IMR-90 (cell line): ENCODE measurements around the gene WDFY1. TPM values are rescaled to one million over a fixed set of nuclear protein-coding genes. Genes with fewer than 3 reads are reported as not detected.

ENCODE experiments used
- ATAC-seq: fragments of 200-7000 bp; cut with Tn5 transposase; 2 replicates; pipeline ENCODE4 v1.9.1; 2020; ENCODE audit warnings: low read depth, mild to moderate bottlenecking, moderate library complexity
- BruUV-seq: library from RNA; stranded (reverse); fragments of 400-500 nt; replicated peaks from 2 replicates; lab custom pipeline; 2021; lab: Mats Ljungman, UMichigan
- CTCF ChIA-PET: fragments of 300-600 bp; formaldehyde crosslinking; extraction: SDS; loops from one replicate; lab custom pipeline; 2021; ENCODE audit warnings: antibody characterized with exemption; lab: Yijun Ruan, JAX
- POLR2A ChIA-PET: fragments of 300-600 bp; sonication (Branson Sonifier 250); formaldehyde crosslinking; loops from one replicate; lab custom pipeline; 2022; ENCODE audit warnings: antibody characterized with exemption; ENCODE audit not compliant: unreplicated experiment; lab: Charles Lee
- DNase-seq: peaks from one replicate; pipeline ENCODE4 v3.0.0; 2013
- H2AFZ ChIP-seq: replicated peaks from 2 replicates; pipeline ENCODE3; 2013; ENCODE audit warnings: low read length, mild to moderate bottlenecking; ENCODE audit not compliant: poor library complexity
- H2AK5ac ChIP-seq: 2 replicates; pipeline ENCODE4 v1.6.1; 2013; ENCODE audit warnings: low read depth, low read length, inconsistent platforms
- H2AK9ac ChIP-seq: replicated peaks from 2 replicates; pipeline ENCODE3; 2013; ENCODE audit warnings: mild to moderate bottlenecking, low read depth, low read length, moderate library complexity; ENCODE audit not compliant: poor library complexity
- H2BK120ac ChIP-seq: 2 replicates; pipeline ENCODE4 v1.6.1; 2013; ENCODE audit warnings: low read depth, low read length, inconsistent platforms
- H2BK15ac ChIP-seq: 3 replicates; pipeline ENCODE4 v1.6.1; 2013; ENCODE audit warnings: low read depth, low read length, inconsistent platforms
- H2BK20ac ChIP-seq: 2 replicates; pipeline ENCODE4 v1.6.1; 2013; ENCODE audit warnings: low read depth, mild to moderate bottlenecking, inconsistent platforms, low read length, moderate library complexity
- H2BK5ac ChIP-seq: 2 replicates; pipeline ENCODE4 v1.6.1; 2013; ENCODE audit warnings: mild to moderate bottlenecking, low read depth, low read length, inconsistent platforms; ENCODE audit not compliant: poor library complexity, severe bottlenecking
- H3K14ac ChIP-seq: replicated peaks from 2 replicates; pipeline ENCODE4 v1.6.1; 2013; ENCODE audit warnings: low read depth, low read length, inconsistent platforms
- H3K18ac ChIP-seq: 2 replicates; pipeline ENCODE4 v1.6.1; 2013; ENCODE audit warnings: low read depth, low read length, control low read depth
- H3K23ac ChIP-seq: 2 replicates; pipeline ENCODE4 v1.6.1; 2013; ENCODE audit warnings: low read depth, low read length, inconsistent platforms
- H3K27ac ChIP-seq: 2 replicates; pipeline ENCODE4 v1.5.1; 2013; ENCODE audit warnings: mild to moderate bottlenecking, control low read depth, low read length; ENCODE audit not compliant: insufficient read depth
- H3K27me3 ChIP-seq: 2 replicates; pipeline ENCODE4 v1.6.1; 2013; ENCODE audit warnings: low read length; ENCODE audit not compliant: control insufficient read depth, insufficient read depth
- H3K36me3 ChIP-seq: 2 replicates; pipeline ENCODE4 v1.6.1; 2013; ENCODE audit warnings: low read length, mixed read lengths; ENCODE audit not compliant: control insufficient read depth, insufficient read depth
- H3K4ac ChIP-seq: 2 replicates; pipeline ENCODE4 v1.6.1; 2013; ENCODE audit warnings: low read depth, low read length, inconsistent platforms
- H3K4me1 ChIP-seq: 2 replicates; pipeline ENCODE4 v1.6.1; 2013; ENCODE audit warnings: low read length, mixed read lengths; ENCODE audit not compliant: control insufficient read depth, insufficient read depth
- H3K4me2 ChIP-seq: 2 replicates; pipeline ENCODE4 v1.6.1; 2013; ENCODE audit warnings: low read depth, mild to moderate bottlenecking, control low read depth, low read length, moderate library complexity
- H3K4me3 ChIP-seq: 2 replicates; pipeline ENCODE4 v1.5.1; 2013; ENCODE audit warnings: low read depth, mild to moderate bottlenecking, control low read depth, low read length, moderate library complexity; ENCODE audit not compliant: insufficient read depth
- H3K56ac ChIP-seq: 2 replicates; pipeline ENCODE4 v1.6.1; 2013; ENCODE audit warnings: low read length, inconsistent platforms; ENCODE audit not compliant: insufficient read depth; ENCODE audit errors: extremely low read depth
- H3K79me1 ChIP-seq, 2 experiments: 2 replicates each; pipeline ENCODE4 v1.6.1; 2013; ENCODE audit warnings: low read length in 2 of 2, inconsistent platforms in 1 of 2, low read depth in 1 of 2
- H3K9ac ChIP-seq: 2 replicates; pipeline ENCODE4 v1.6.1; 2013; ENCODE audit warnings: low read depth, low read length, control low read depth
- H3K9me1 ChIP-seq: 2 replicates; pipeline ENCODE4 v1.6.1; 2013; ENCODE audit warnings: low read length, inconsistent platforms; ENCODE audit not compliant: insufficient read depth
- H3K9me3 ChIP-seq: 2 replicates; pipeline ENCODE4 v1.6.1; 2013; ENCODE audit warnings: low read length; ENCODE audit not compliant: control insufficient read depth, insufficient read depth
- H4K20me1 ChIP-seq: 2 replicates; pipeline ENCODE4 v1.6.1; 2013; ENCODE audit warnings: low read length, inconsistent platforms; ENCODE audit not compliant: insufficient read depth
- H4K5ac ChIP-seq: 2 replicates; pipeline ENCODE4 v1.6.1; 2013; ENCODE audit warnings: mild to moderate bottlenecking, low read depth, low read length, control low read depth
- H4K8ac ChIP-seq, 2 experiments: 2 replicates each; pipeline ENCODE4 v1.6.1; 2013; ENCODE audit warnings: low read depth in 2 of 2, low read length in 2 of 2, control low read depth in 1 of 2, inconsistent platforms in 1 of 2
- H4K91ac ChIP-seq: 2 replicates; pipeline ENCODE4 v1.6.1; 2013; ENCODE audit warnings: low read depth, low read length, inconsistent platforms; ENCODE audit not compliant: insufficient read depth
- BHLHE40 ChIP-seq: fragments of 150-350 bp; IDR thresholded peaks from 2 replicates; pipeline ENCODE4 v1.6.1; 2016; ENCODE audit warnings: mild to moderate bottlenecking, low read depth, low read length
- CEBPB ChIP-seq: IDR thresholded peaks from 2 replicates; pipeline ENCODE4 v1.6.1; 2012; ENCODE audit warnings: low read depth, low read length, improper control_type of control experiment
- CHD1 ChIP-seq: IDR thresholded peaks from 2 replicates; pipeline ENCODE4 v1.6.1; 2012; ENCODE audit warnings: low read depth, low read length, improper control_type of control experiment
- FOS ChIP-seq: fragments of 150-350 bp; IDR thresholded peaks from 2 replicates; pipeline ENCODE4 v1.6.1; 2016; ENCODE audit warnings: low read depth, low read length
- MAFK ChIP-seq: IDR thresholded peaks from 2 replicates; pipeline ENCODE4 v1.6.1; 2012; ENCODE audit warnings: low read depth, low read length, improper control_type of control experiment
- MAZ ChIP-seq: IDR thresholded peaks from 2 replicates; pipeline ENCODE4 v1.6.1; 2012; ENCODE audit warnings: low read depth, mild to moderate bottlenecking, low read length, improper control_type of control experiment, moderate library complexity, borderline replicate concordance
- MXI1 ChIP-seq: IDR thresholded peaks from 2 replicates; pipeline ENCODE4 v1.6.1; 2012; ENCODE audit warnings: low read depth, mild to moderate bottlenecking, low read length, moderate library complexity, borderline replicate concordance
- NFE2L2 ChIP-seq: fragments of 150-350 bp; IDR thresholded peaks from 2 replicates; pipeline ENCODE4 v1.6.1; 2016; ENCODE audit warnings: low read depth, mild to moderate bottlenecking, low read length
- POLR2A ChIP-seq: IDR thresholded peaks from 2 replicates; pipeline ENCODE4 v1.6.1; 2012; ENCODE audit warnings: mild to moderate bottlenecking, low read depth, low read length
- RCOR1 ChIP-seq: IDR thresholded peaks from 2 replicates; pipeline ENCODE4 v1.6.1; 2012; ENCODE audit warnings: mild to moderate bottlenecking, low read length, improper control_type of control experiment; ENCODE audit not compliant: insufficient replicate concordance
- RFX5 ChIP-seq: IDR thresholded peaks from 2 replicates; pipeline ENCODE4 v1.8.0; 2012; ENCODE audit warnings: low read depth, mild to moderate bottlenecking, low read length, moderate library complexity
- SMC3 ChIP-seq: fragments of 150-350 bp; IDR thresholded peaks from 2 replicates; pipeline ENCODE4 v1.6.1; 2016; ENCODE audit warnings: low read depth, mild to moderate bottlenecking, antibody characterized with exemption, low read length, moderate library complexity
- WGBS, 2 experiments: methylation state at CpG; one replicate each; pipeline versions ENCODE4 v1.1.5 to v1.1.7; 2013; ENCODE audit warnings: missing lambda C conversion rate in 2 of 2; ENCODE audit not compliant: insufficient read length in 1 of 2; ENCODE audit errors: extremely low coverage in 2 of 2; 5-methylcytosine and 5-hydroxymethylcytosine counted together
- dilution Hi-C: fragments of 300-500 bp; cut with HindIII; formaldehyde crosslinking; loops from one replicate; pipeline ENCODE4 v1.14.3; 2018; ENCODE audit warnings: low sequenced_read_pairs; ENCODE audit not compliant: unreplicated experiment
- in situ Hi-C: fragments of 300-500 bp; cut with MboI; formaldehyde crosslinking; loops from 3 replicates; pipeline ENCODE4 v1.14.3; 2019; ENCODE audit warnings: low sequenced_read_pairs, inconsistent platforms, mixed read lengths
- intact Hi-C: fragments of 100-400 bp; cut with micrococcal nuclease; formaldehyde crosslinking; loops from 2 replicates; pipeline ENCODE4 v1.10.0; 2022
- polyA plus RNA-seq, 3 experiments: library from polyadenylated mRNA; depleted of rRNA; stranded (reverse); fragments of >200 nt; gene quantifications; 2 replicates each; pipeline ENCODE4 v1.2.3, GENCODE V29; 2012; ENCODE audit warnings: low replicate concordance in 1 of 3
- total RNA-seq: library from RNA; depleted of rRNA; stranded (reverse); fragments of >200 nt; gene quantifications from 2 replicates; pipeline ENCODE4 v1.2.3, GENCODE V29; 2012
- TF ChIP-seq, protein P1 (sequence below): conservative IDR thresholded peaks from 2 replicates; pipeline ENCODE4 v1.5.1; 2012; ENCODE audit warnings: mild to moderate bottlenecking, low read depth, low read length, improper control_type of control experiment
- TF ChIP-seq, protein P2 (sequence below): fragments of 150-350 bp; IDR thresholded peaks from 2 replicates; pipeline ENCODE4 v1.6.1; 2016; ENCODE audit warnings: low read depth, mild to moderate bottlenecking, low read length, moderate library complexity, borderline replicate concordance
- TF ChIP-seq, protein P3 (sequence below): fragments of 150-350 bp; IDR thresholded peaks from 2 replicates; pipeline ENCODE4 v1.6.1; 2017; ENCODE audit warnings: mild to moderate bottlenecking, antibody characterized with exemption, low read length, low read depth

Gene WDFY1
- total and polyA plus RNA-seq, 2 of the 4 experiments (the other 2 are of a cell fraction) = 35.6 to 93.6 TPM

DNA sequence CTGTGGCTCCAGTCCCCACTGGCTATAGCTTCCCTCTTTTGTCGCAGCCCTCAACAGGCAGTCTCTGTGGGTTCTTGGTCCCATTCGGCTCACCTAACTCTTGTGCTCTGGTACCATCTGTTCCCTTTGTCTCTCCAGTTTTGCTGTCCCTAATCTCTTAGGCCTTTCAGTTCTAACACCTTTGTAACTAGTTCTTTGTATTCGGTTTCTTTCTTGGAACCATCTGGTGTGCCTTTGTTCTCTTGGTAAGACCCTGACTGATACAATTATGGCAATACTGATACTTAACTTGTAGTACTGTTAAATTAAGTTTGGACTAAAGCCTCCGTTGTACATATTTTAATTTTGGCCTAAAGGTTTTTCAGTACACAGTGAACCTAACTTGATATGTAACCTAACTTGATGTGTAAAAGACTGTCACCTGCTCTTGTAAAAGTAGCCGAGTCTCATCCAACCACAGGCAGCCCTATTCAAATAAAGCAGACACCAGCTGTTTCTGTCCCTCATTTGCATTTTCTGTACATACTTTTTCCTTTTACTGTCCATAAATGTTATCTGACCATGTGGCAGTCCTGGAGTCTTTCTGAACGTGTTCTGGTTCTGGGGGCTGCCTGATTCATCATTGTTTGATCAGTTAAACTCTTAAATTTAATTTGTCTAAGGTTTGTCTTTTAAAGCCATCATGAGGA lies 7.3 kb upstream of the WDFY1 start:
- Histone ChIP-seq H3K18ac (no peak overlapping the region), H4K20me1 (no peaks in the 10 kb centered on the region), H3K4me3 (no peak overlapping the region), H2BK15ac (no peak overlapping the region), H2BK5ac (no peak overlapping the region), H3K56ac (no peak overlapping the region), H3K9me3 (no peaks in the 10 kb centered on the region), H2BK120ac (no peak overlapping the region), H4K5ac (no peak overlapping the region), H3K14ac (no peak overlapping the region), H3K23ac (no peak overlapping the region), H2AK5ac (no peak overlapping the region), H3K27ac (no peak overlapping the region), H3K4ac (no peak overlapping the region), H3K4me2 (no peak overlapping the region), H4K8ac (no peak overlapping the region), H3K27me3 (no peaks in the 10 kb centered on the region), H3K9me1 (peaks cover 3% of the 10 kb centered on the region; the same call in 1 of the 2 replicates), H4K91ac (no peak overlapping the region), H3K9ac (no peak overlapping the region), H2BK20ac (no peak overlapping the region), H3K36me3 (no peaks in the 10 kb centered on the region), H3K4me1 (peaks cover 2% of the 10 kb centered on the region; the same call in 1 of the 2 replicates), H2AK9ac (no peak overlapping the region), H2AFZ (no peak overlapping the region), H3K79me1 (peaks cover 0 to 1% of the 10 kb centered on the region in 2 experiments; a peak in 1 of 4 replicates)
- DNase-seq (no peak), ATAC-seq (no peak)
- no TSS peak for BruUV-seq
- CTCF ChIA-PET = no interaction called here
- dilution Hi-C loops (no loop called here), in situ Hi-C loops (no loop called here), intact Hi-C loops (no loop called here)
- no peak for TF ChIP-seq BHLHE40
- TF ChIP-seq, protein P1, sequence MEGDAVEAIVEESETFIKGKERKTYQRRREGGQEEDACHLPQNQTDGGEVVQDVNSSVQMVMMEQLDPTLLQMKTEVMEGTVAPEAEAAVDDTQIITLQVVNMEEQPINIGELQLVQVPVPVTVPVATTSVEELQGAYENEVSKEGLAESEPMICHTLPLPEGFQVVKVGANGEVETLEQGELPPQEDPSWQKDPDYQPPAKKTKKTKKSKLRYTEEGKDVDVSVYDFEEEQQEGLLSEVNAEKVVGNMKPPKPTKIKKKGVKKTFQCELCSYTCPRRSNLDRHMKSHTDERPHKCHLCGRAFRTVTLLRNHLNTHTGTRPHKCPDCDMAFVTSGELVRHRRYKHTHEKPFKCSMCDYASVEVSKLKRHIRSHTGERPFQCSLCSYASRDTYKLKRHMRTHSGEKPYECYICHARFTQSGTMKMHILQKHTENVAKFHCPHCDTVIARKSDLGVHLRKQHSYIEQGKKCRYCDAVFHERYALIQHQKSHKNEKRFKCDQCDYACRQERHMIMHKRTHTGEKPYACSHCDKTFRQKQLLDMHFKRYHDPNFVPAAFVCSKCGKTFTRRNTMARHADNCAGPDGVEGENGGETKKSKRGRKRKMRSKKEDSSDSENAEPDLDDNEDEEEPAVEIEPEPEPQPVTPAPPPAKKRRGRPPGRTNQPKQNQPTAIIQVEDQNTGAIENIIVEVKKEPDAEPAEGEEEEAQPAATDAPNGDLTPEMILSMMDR = no peak
- TF ChIP-seq MAZ = no peak
- TF ChIP-seq, protein P2, sequence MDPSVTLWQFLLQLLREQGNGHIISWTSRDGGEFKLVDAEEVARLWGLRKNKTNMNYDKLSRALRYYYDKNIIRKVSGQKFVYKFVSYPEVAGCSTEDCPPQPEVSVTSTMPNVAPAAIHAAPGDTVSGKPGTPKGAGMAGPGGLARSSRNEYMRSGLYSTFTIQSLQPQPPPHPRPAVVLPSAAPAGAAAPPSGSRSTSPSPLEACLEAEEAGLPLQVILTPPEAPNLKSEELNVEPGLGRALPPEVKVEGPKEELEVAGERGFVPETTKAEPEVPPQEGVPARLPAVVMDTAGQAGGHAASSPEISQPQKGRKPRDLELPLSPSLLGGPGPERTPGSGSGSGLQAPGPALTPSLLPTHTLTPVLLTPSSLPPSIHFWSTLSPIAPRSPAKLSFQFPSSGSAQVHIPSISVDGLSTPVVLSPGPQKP = no peak
- no peak for TF ChIP-seq SMC3
- no peak for TF ChIP-seq MAFK
- no peak for TF ChIP-seq CHD1
- TF ChIP-seq MXI1 = no peak
- no peak for TF ChIP-seq FOS
- TF ChIP-seq POLR2A = no peak
- TF ChIP-seq CEBPB = no peak
- TF ChIP-seq RCOR1 = no peak
- TF ChIP-seq NFE2L2 = no peak
- TF ChIP-seq, protein P3, sequence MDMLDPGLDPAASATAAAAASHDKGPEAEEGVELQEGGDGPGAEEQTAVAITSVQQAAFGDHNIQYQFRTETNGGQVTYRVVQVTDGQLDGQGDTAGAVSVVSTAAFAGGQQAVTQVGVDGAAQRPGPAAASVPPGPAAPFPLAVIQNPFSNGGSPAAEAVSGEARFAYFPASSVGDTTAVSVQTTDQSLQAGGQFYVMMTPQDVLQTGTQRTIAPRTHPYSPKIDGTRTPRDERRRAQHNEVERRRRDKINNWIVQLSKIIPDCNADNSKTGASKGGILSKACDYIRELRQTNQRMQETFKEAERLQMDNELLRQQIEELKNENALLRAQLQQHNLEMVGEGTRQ = no peak
- TF ChIP-seq RFX5 = no peak
- WGBS, 2 experiments = 100% methylated on average over 2 of the region's 6 CpGs; no CpG with 5 or more reads in 1 of the 2 experiments
- POLR2A ChIA-PET = no interaction called here
